Stimulated activated CD8-positive, alpha-beta memory T cell treated with anti-CD3 and anti-CD28 coated beads, Interleukin-15, amount 100 ng/mL, for 1 hour (primary cell): ENCODE results near the gene MYO18B.

ENCODE experiments used
- DNase-seq: peaks from one replicate; pipeline ENCODE4 v3.0.0-alpha.2; 2020; ENCODE audit warnings: low read depth

Gene MYO18B

GRCh38 chr22:25712661-25713400 lies 29.2 kb upstream of the MYO18B start:
- DNase-seq = no peak

GRCh38 chr22:25714070-25714469 lies 27.9 kb upstream of the MYO18B start:
- no peak for DNase-seq

GRCh38 chr22:25714739-25715138 lies 27.2 kb upstream of the MYO18B start:
- no peak for DNase-seq

- no peak for DNase-seq
These were observed 25.4 kb upstream of the MYO18B start for GRCh38 chr22:25716637-25717036.

GRCh38 chr22:25718135-25718840 lies 23.7 kb upstream of the MYO18B start:
- no peak for DNase-seq

GRCh38 chr22:25722223-25722622 lies 19.8 kb upstream of the MYO18B start:
- DNase-seq = no peak

GRCh38 chr22:25722626-25723025 lies 19.4 kb upstream of the MYO18B start:
- no peak for DNase-seq

- DNase-seq = no peak
These were observed 15.7 kb upstream of the MYO18B start for GRCh38 chr22:25726241-25726640.

GRCh38 chr22:25728071-25728470 lies 13.9 kb upstream of the MYO18B start:
- DNase-seq = no peak

GRCh38 chr22:25729016-25729995 lies 12.7 kb upstream of the MYO18B start:
- no peak for DNase-seq

- no peak for DNase-seq
These were observed 6.3 kb upstream of the MYO18B start for GRCh38 chr22:25735650-25736049.

- DNase-seq = no peak
These were observed 5.5 kb upstream of the MYO18B start for GRCh38 chr22:25736378-25737011.

GRCh38 chr22:25739659-25740344 lies 2.2 kb upstream of the MYO18B start:
- no peak for DNase-seq

GRCh38 chr22:25742918-25743708 lies 1.1 kb downstream of the MYO18B start:
- DNase-seq = no peak

GRCh38 chr22:25744694-25745093 lies 2.7 kb downstream of the MYO18B start:
- DNase-seq = no peak

- DNase-seq = no peak
These were observed 3.5 kb downstream of the MYO18B start for GRCh38 chr22:25745341-25746011.

GRCh38 chr22:25746012-25746373 lies 4.0 kb downstream of the MYO18B start:
- DNase-seq = no peak

GRCh38 chr22:25747245-25747944 lies 5.4 kb downstream of the MYO18B start:
- no peak for DNase-seq

GRCh38 chr22:25748140-25748539 lies 6.2 kb downstream of the MYO18B start:
- no peak for DNase-seq
